ENCODE results near the gene GPR183.

Gene GPR183

DNA sequence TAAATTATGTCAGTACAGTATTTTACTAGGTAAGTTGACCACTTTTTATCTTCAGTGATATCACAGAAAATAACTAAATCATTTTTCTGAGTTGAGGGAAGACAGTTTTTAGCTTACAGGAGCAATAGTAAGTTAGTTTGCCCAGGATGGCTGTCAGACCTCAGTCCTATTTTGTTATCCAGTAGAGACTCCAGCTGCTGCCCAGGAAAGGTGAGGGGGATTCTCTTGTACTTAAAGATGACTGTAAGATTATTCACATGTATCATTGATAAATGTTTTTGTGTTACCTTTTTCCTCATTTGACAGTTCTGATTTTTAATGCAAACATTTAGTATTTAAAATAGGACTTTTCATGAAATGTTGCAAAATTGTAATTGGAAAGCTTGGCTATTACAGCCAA, 14.5 kb upstream of the GPR183 start:
- TF ChIP-seq ZFX (IDR thresholded peaks at IDR 0.05; ENCODE audit: borderline replicate concordance), result no peak
- TF ChIP-seq, protein P1, sequence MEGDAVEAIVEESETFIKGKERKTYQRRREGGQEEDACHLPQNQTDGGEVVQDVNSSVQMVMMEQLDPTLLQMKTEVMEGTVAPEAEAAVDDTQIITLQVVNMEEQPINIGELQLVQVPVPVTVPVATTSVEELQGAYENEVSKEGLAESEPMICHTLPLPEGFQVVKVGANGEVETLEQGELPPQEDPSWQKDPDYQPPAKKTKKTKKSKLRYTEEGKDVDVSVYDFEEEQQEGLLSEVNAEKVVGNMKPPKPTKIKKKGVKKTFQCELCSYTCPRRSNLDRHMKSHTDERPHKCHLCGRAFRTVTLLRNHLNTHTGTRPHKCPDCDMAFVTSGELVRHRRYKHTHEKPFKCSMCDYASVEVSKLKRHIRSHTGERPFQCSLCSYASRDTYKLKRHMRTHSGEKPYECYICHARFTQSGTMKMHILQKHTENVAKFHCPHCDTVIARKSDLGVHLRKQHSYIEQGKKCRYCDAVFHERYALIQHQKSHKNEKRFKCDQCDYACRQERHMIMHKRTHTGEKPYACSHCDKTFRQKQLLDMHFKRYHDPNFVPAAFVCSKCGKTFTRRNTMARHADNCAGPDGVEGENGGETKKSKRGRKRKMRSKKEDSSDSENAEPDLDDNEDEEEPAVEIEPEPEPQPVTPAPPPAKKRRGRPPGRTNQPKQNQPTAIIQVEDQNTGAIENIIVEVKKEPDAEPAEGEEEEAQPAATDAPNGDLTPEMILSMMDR (IDR thresholded peaks at IDR 0.05), result no peak
- H3K27ac ChIP-seq, result no peak overlapping the region

- H3K27ac ChIP-seq, result no peak overlapping the region
- TF ChIP-seq, protein P1 (IDR thresholded peaks at IDR 0.05), result no peak
- no peak for TF ChIP-seq ZFX (IDR thresholded peaks at IDR 0.05; ENCODE audit: borderline replicate concordance)
Measured at GRCh38 chr13:99320693-99321481, 13.7 kb upstream of the GPR183 start.

DNA sequence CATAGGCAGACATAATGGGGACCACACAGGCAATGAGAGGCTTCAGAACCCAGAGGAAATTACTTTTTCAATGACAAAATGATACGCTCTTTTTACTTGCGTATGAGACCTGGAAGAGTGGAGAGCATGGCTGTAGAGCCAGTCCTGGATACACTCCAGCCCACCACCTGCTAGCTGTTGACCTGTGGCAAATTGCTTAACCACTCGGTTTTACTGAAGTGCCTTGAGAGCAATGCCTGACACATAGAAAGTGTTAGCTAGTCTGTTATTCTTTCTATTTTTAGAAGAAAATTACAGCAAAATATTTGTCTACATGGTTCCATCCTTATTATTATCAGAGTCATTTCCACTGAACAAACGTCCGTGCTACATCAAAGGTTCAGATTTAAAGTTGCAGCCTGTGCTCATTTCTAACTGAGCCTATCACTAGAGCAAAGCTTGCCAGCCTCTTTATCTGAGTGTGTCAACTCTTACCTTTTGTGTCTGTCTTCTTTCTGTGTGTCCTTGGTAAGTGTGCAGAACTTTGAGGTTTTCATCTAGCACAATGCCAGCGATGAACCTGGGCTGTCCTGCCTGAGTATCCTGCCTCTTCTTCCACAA, 9.6 kb upstream of the GPR183 start:
- TF ChIP-seq, protein P1 (IDR thresholded peaks at IDR 0.05), result no peak
- TF ChIP-seq ZFX (IDR thresholded peaks at IDR 0.05; ENCODE audit: borderline replicate concordance), result no peak
- no peak overlapping the region for H3K27ac ChIP-seq

- no peak overlapping the region for H3K27ac ChIP-seq
- TF ChIP-seq, protein P1 (IDR thresholded peaks at IDR 0.05), result no peak
- no peak for TF ChIP-seq ZFX (IDR thresholded peaks at IDR 0.05; ENCODE audit: borderline replicate concordance)
Measured at GRCh38 chr13:99316224-99316623, 9.0 kb upstream of the GPR183 start.

DNA sequence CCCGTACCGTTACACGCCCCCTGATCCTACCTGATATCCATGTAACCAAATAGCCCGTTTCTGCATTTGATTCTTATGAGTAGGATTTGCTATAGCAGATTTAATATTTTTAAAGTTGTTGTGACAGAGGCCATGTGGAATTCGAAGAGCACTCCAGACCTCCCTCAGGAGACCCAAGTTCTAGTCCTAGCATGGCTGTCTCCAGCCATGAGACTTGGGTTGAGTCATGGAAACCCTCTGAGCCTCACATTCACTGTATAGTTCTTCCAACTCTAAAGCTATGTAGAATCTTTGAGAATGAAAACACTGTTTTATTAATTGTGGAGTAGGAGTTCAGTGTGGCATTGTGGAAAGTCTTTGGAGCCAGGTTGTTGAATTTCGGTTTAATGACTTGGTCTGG, 8.0 kb upstream of the GPR183 start:
- H3K27ac ChIP-seq, result no peak overlapping the region
- TF ChIP-seq, protein P1 (IDR thresholded peaks at IDR 0.05), result no peak
- no peak for TF ChIP-seq ZFX (IDR thresholded peaks at IDR 0.05; ENCODE audit: borderline replicate concordance)

DNA sequence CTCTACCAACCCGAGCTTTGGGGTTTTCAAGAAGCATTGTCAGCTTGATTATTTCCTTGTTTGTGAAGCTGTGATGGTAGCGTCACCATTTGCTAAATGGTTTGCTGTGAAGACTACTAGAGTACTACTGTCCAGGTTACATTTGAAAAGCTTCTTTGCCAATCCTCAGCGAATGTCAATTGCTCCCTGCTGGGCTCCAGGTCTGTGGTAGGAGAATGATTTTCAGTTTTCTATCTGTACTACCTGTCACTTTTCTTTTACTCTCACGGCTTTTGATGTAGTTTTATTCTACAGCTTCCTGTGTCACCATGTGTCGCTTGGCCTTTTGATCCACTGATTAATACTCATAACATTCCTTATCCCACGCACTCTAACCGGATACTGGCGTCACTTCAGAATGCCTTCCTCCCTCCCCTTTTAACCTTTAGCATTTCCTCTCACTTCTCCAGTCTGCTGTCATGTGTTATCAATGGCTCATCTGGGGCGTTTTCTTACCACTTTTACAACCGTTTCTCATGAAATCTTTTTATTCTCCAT, 7.5 kb upstream of the GPR183 start:
- H3K27ac ChIP-seq, result no peak overlapping the region
- TF ChIP-seq, protein P1 (IDR thresholded peaks at IDR 0.05), result no peak
- no peak for TF ChIP-seq ZFX (IDR thresholded peaks at IDR 0.05; ENCODE audit: borderline replicate concordance)

DNA sequence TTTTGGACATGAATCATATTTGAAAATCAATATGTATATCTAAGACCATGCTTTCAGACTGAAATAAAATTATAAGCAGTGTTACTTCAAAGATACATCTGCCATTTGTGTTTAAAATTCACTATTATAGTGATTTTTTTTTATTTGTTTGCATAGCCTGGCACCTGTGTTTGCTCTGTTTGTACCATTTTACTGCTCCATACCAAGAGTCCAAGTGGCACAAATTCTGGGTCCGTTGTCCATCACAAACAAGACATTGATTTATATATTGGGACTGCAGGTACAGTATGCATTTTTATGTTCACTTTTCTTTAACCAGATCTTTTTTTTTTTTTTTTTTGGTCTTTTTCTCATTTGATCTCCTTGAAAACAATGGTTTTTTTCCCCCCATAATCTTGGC, 6.7 kb upstream of the GPR183 start:
- H3K27ac ChIP-seq, result no peak overlapping the region
- no peak for TF ChIP-seq ZFX (IDR thresholded peaks at IDR 0.05; ENCODE audit: borderline replicate concordance)
